PC-9 (cell line): ENCODE data around the gene CAPN1. TPM values are rescaled to one million over a fixed set of nuclear protein-coding genes. Genes with fewer than 3 reads are reported as not detected.
A peak's percentile ranks its signal among the peaks of the same experiment; 100 is the strongest.

Experiments used
- BruUV-seq: library from RNA; stranded (reverse); fragments of 400-500 nt; replicated peaks from 2 replicates; lab custom pipeline; 2021; lab: Mats Ljungman, UMichigan
- CTCF ChIA-PET: fragments of 300-600 bp; sonication (Branson Sonifier 250); formaldehyde crosslinking; loops from one replicate; lab custom pipeline; 2022; ENCODE audit warnings: antibody characterized with exemption; lab: Charles Lee
- POLR2A ChIA-PET: fragments of 300-600 bp; sonication (Branson Sonifier 250); formaldehyde crosslinking; loops from one replicate; lab custom pipeline; 2022; ENCODE audit warnings: antibody characterized with exemption; ENCODE audit not compliant: unreplicated experiment; lab: Charles Lee
- DNase-seq, 2 experiments: peaks; one replicate each; pipeline versions ENCODE4 v3.0.0 to v3.0.0-alpha.2; 2015 to 2022; ENCODE audit warnings: mixed read lengths in 1 of 2
- H2AFZ ChIP-seq: fragments of 200-600 bp; sonication (generic); 2 replicates; pipeline ENCODE4 v1.8.1; 2017; ENCODE audit warnings: antibody characterized with exemption
- H3F3A ChIP-seq: fragments of 200-600 bp; sonication (generic); 2 replicates; pipeline ENCODE4 v1.8.1; 2017; ENCODE audit warnings: antibody characterized with exemption, mild to moderate bottlenecking, low read depth; ENCODE audit not compliant: insufficient read depth
- H3K27ac ChIP-seq: fragments of 200-600 bp; sonication (generic); 2 replicates; pipeline ENCODE4 v1.6.1; 2016; ENCODE audit warnings: mixed run types
- H3K27me3 ChIP-seq: fragments of 200-600 bp; sonication (generic); 2 replicates; pipeline ENCODE4 v1.6.1; 2016; ENCODE audit warnings: low read depth, mixed run types; ENCODE audit not compliant: insufficient read depth
- H3K36me3 ChIP-seq: fragments of 200-600 bp; sonication (generic); 2 replicates; pipeline ENCODE4 v1.6.1; 2016; ENCODE audit warnings: low read depth, mixed run types
- H3K4me1 ChIP-seq: fragments of 200-600 bp; sonication (generic); replicated peaks from 2 replicates; pipeline ENCODE4 v1.6.1; 2016; ENCODE audit warnings: mixed run types; ENCODE audit not compliant: insufficient read depth
- H3K4me2 ChIP-seq: fragments of 200-600 bp; sonication (generic); 2 replicates; pipeline ENCODE4 v1.6.1; 2017; ENCODE audit warnings: mixed run types
- H3K4me3 ChIP-seq: fragments of 200-600 bp; sonication (generic); 2 replicates; pipeline ENCODE4 v1.6.1; 2016; ENCODE audit warnings: mixed run types
- H3K79me2 ChIP-seq: fragments of 200-600 bp; sonication (generic); 2 replicates; pipeline ENCODE4 v1.6.1; 2017; ENCODE audit warnings: low read depth, mixed run types
- H3K9me2 ChIP-seq: fragments of 200-600 bp; sonication (generic); 2 replicates; pipeline ENCODE4 v1.8.1; 2017; ENCODE audit warnings: mild to moderate bottlenecking; ENCODE audit not compliant: insufficient read depth
- H3K9me3 ChIP-seq: fragments of 200-600 bp; sonication (generic); 2 replicates; pipeline ENCODE4 v1.8.1; 2016; ENCODE audit warnings: low read depth; ENCODE audit not compliant: insufficient read depth
- H4K20me1 ChIP-seq: fragments of 200-600 bp; sonication (generic); 2 replicates; pipeline ENCODE4 v1.8.1; 2017; ENCODE audit not compliant: insufficient read depth
- EZH2 ChIP-seq: fragments of 200-600 bp; sonication (generic); IDR thresholded peaks from 2 replicates; pipeline ENCODE4 v1.8.0; 2017; ENCODE audit warnings: antibody characterized with exemption, low read depth
- intact Hi-C: fragments of 100-400 bp; cut with micrococcal nuclease; formaldehyde crosslinking; loops from one replicate; pipeline ENCODE4 v1.10.0; 2022; ENCODE audit not compliant: unreplicated experiment
- total RNA-seq: library from RNA; stranded (reverse); gene quantifications from 2 replicates; pipeline ENCODE4 v1.2.3, GENCODE V29; 2021
- TF ChIP-seq, protein P1 (sequence below): fragments of 200-600 bp; sonication (generic); conservative IDR thresholded peaks from 2 replicates; pipeline ENCODE4 v1.6.1; 2017; ENCODE audit warnings: mixed run types, antibody characterized with exemption, mild to moderate bottlenecking, moderate library complexity

The CAPN1 gene
- total RNA-seq, 1 experiment from 2014 or later, result 559 TPM

DNA sequence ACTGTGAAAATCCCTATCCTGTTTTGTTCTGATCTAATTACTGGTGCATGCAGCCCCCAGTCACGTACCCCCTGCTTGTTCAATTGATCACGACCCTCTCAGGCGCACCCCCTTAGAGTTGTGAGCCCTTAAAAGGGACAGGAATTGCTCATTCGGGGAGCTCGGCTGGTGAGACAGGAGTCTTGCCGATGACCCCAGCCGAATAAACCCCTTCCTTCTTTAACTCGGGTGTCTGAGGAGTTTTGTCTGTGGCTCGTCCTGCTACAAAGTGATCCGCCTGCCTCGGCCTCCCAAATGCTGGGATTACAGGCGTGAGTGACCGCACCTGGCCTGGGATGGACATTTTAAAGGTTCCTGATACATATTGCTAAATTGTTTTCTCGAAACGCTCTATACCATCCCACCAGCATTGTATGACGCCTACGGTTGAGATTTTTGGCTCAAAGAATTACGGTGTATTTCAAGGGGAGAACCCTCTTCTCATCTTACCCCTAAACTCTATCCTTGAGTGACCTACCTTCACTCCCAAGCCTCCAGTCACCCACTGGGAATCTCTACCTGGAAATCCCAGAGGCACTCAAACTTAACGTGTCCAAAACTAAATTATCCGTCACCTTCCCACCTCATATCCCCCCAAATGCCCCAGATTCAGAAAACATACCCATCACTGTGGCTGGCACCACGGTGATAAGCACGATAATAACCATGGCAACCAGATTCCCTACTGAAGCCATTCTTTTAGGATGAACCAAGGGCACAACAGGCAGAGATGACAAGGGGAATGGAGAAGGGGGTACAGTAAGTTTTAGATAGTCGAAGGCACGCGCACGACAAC lies 79.2 kb downstream of the CAPN1 start:
- H3K27ac ChIP-seq, result peak overlapping the region; percentile 48
- peak overlapping the region; percentile 64 for H3K4me3 ChIP-seq
- CTCF ChIA-PET, result interaction anchor here (0.5 to 1.3 kb wide), 3 partner anchors 56 to 85 kb away, joined by 3 to 13 read pairs (median 4); no protein-coding TSS in a partner anchor
- no peaks in the 10 kb centered on the region for H3K36me3 ChIP-seq
- no peak for TF ChIP-seq EZH2
- TF ChIP-seq, protein P1, sequence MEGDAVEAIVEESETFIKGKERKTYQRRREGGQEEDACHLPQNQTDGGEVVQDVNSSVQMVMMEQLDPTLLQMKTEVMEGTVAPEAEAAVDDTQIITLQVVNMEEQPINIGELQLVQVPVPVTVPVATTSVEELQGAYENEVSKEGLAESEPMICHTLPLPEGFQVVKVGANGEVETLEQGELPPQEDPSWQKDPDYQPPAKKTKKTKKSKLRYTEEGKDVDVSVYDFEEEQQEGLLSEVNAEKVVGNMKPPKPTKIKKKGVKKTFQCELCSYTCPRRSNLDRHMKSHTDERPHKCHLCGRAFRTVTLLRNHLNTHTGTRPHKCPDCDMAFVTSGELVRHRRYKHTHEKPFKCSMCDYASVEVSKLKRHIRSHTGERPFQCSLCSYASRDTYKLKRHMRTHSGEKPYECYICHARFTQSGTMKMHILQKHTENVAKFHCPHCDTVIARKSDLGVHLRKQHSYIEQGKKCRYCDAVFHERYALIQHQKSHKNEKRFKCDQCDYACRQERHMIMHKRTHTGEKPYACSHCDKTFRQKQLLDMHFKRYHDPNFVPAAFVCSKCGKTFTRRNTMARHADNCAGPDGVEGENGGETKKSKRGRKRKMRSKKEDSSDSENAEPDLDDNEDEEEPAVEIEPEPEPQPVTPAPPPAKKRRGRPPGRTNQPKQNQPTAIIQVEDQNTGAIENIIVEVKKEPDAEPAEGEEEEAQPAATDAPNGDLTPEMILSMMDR, result no peak
- H3K9me3 ChIP-seq, result no peaks in the 10 kb centered on the region
- DNase-seq, result no peak
- peaks cover 40% of the 10 kb centered on the region for H3K79me2 ChIP-seq
- H4K20me1 ChIP-seq, result no peaks in the 10 kb centered on the region
- no peaks in the 10 kb centered on the region for H3K9me2 ChIP-seq
- peaks cover 16% of the 10 kb centered on the region; the same call in 1 of the 2 replicates for H3F3A ChIP-seq
- H3K4me1 ChIP-seq, result peaks cover 15% of the 10 kb centered on the region
- no peaks in the 10 kb centered on the region for H3K27me3 ChIP-seq
- H3K4me2 ChIP-seq, result peak overlapping the region; percentile 99
- intact Hi-C loops, result no loop called here
- TSS peak; percentile 99 for BruUV-seq
- peak overlapping the region; percentile 95 for H2AFZ ChIP-seq
- POLR2A ChIA-PET, result interaction anchor here (0.7 to 0.9 kb wide), 4 partner anchors 64 to 326 kb away, joined by 3 to 6 read pairs (median 4); no protein-coding TSS in a partner anchor

Other genes with a start within 250 kb of the CAPN1 start
- 1.0 and 2.1 TPM in 2 replicates for gene GPHA2, start 246.0 kb upstream of the CAPN1 start, total RNA-seq
- 4.5 and 7.1 TPM in 2 replicates for gene MAJIN, start 209.8 kb upstream of the CAPN1 start, total RNA-seq
- gene BATF2, start 185.0 kb upstream of the CAPN1 start, total RNA-seq, result 0.46 and 1.2 TPM in 2 replicates
- gene ARL2, start 167.8 kb upstream of the CAPN1 start, total RNA-seq, result 97.5 and 106 TPM in 2 replicates
- gene SNX15, start 154.5 kb upstream of the CAPN1 start, total RNA-seq, result 38.2 and 40.6 TPM in 2 replicates
- 33.9 and 48.0 TPM in 2 replicates for gene SAC3D1, start 140.7 kb upstream of the CAPN1 start, total RNA-seq
- not detected in 2 replicates for gene NAALADL1, start 123.4 kb upstream of the CAPN1 start, total RNA-seq
- 86.4 and 97.8 TPM in 2 replicates for gene CDCA5, start 97.9 kb upstream of the CAPN1 start, total RNA-seq
- gene ZFPL1, start 97.7 kb upstream of the CAPN1 start, total RNA-seq, result 63.6 and 68.2 TPM in 2 replicates
- gene VPS51, start 85.7 kb upstream of the CAPN1 start, total RNA-seq, result 113 and 279 TPM in 2 replicates
- gene TM7SF2, start 70.1 kb upstream of the CAPN1 start, total RNA-seq, result 49.5 and 72.3 TPM in 2 replicates
- 13.7 and 22.3 TPM in 2 replicates for gene ZNHIT2, start 64.2 kb upstream of the CAPN1 start, total RNA-seq
- 973 and 1,165 TPM in 2 replicates for gene FAU, start 59.8 kb upstream of the CAPN1 start, total RNA-seq
- gene MRPL49, start 59.6 kb upstream of the CAPN1 start, total RNA-seq, result 84.5 and 95.0 TPM in 2 replicates
- 40.9 and 51.5 TPM in 2 replicates for gene SYVN1, start 47.4 kb upstream of the CAPN1 start, total RNA-seq
- not detected in 2 replicates for gene SPDYC, start 11.7 kb upstream of the CAPN1 start, total RNA-seq
- gene POLA2, start 80.0 kb downstream of the CAPN1 start, total RNA-seq, result 37.1 and 39.3 TPM in 2 replicates
- 17.8 and 20.8 TPM in 2 replicates for gene CDC42EP2, start 132.9 kb downstream of the CAPN1 start, total RNA-seq
- 75.6 and 80.6 TPM in 2 replicates for gene DPF2, start 151.9 kb downstream of the CAPN1 start, total RNA-seq
- 1.7 and 1.8 TPM in 2 replicates for gene TIGD3, start 172.8 kb downstream of the CAPN1 start, total RNA-seq
- gene SLC25A45, start 200.7 kb downstream of the CAPN1 start, total RNA-seq, result 9.5 and 9.8 TPM in 2 replicates
- 32.4 and 48.9 TPM in 2 replicates for gene FRMD8, start 204.7 kb downstream of the CAPN1 start, total RNA-seq
- gene NEAT1, start 240.9 kb downstream of the CAPN1 start, total RNA-seq, result 825 and 938 TPM in 2 replicates